Fibroblast of skin of right biceps (primary cell): ENCODE results near the gene C14orf119.

Experiments used
- DNase-seq: peaks from one replicate; pipeline ENCODE4 v3.0.0-alpha.2; 2013

C14orf119 gene

DNA sequence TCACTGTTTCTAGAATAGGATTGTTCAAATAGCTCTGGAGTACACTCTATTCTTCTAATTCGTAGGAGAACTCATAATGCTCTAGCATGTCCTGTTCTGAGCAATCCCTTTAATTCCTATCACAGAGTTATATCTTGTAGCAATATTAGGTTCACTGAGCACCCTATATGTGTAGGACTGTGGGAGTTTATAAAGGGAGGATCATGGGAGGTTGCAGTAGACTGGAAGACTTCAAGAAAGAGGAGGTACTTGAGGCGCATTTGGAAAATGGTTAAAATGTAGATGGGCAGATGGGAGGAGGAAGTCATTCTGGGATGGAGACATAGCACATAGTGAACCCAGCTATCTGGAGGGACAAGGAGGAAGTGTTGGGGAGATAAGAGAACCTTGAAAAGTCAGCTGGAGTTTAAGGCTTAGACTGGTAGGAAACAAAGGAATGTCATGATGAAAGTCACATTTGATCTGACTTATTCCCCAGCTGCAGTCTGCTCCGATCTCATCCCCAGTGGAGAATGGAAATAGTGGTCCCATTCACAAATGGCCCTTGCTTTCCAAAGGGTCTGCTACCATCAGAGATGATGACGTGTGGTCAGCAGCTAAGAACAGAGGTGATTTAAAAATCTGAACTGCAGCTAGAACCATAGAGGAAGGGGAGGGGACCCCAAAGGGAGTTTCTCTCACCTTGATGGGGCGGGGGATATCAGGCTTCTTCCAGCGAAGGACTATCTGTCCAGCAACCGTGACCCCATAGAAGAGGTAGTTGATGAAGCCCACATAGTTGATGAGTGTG is 33.9 kb downstream of the C14orf119 start:
- no peak for DNase-seq

DNA sequence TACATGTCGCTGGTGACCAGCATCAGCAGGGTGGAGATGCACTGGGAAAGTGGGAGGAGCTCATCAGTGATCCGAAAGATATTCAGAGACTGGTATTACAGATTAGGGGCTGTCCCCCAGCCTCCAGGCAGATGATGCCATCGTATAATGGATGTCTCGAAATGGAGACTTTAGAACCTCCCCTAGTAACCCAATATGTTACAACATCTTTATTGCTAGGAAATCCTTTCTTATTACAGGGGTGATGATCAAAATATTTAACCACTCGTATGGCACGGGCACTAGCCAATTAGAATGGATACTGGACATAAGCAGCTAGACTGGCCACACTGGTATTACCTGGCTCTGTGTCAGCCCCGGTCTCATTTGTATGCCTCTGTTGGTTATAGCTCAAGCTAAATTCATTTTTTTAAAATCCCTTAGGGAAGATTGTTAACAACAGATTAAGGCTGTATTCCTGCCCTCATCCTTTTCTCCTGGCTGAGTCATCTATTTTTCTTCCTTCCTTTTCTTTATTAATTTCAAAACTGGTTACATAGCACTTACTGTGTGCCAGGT is 34.5 kb downstream of the C14orf119 start:
- DNase-seq, result no peak

DNA sequence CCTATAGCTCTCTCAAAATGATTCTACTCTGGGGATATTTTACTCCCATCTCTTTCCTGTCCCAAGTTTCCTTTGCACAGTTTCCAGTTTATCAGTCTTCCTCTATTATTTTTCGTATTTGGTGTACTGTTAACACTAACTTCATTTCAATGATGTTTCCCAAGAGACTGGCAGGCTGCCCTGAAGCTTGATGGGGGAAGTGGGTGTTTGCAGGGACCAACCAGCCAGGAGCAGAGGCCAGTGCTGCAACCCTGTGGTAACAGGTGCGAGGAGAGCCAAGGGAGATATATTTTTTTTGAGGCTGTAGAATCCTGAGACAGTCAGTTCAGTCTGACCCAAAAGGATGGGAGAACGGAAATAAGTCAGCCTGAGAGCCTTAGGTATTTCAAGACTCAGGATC is 35.6 kb downstream of the C14orf119 start:
- no peak for DNase-seq

DNA sequence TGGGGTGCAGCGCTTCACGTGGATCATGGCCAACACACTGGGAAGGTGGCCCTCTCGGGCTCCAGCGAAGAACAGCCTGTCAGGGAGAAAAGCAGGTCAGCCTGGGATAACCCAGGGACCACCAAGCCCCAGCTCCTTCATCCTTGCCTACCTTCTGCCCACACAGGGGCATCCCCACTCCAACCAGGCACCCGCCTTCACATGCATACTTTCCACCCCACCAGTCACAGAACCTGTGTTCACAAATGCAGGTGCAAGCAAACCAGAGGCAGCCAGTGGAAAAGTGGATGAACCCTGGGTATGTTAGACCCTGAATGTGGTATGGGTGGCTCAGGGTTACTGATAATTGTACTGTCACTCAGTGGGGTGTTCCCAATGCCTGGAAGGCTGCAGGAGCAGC is 36.2 kb downstream of the C14orf119 start:
- no peak for DNase-seq

DNA sequence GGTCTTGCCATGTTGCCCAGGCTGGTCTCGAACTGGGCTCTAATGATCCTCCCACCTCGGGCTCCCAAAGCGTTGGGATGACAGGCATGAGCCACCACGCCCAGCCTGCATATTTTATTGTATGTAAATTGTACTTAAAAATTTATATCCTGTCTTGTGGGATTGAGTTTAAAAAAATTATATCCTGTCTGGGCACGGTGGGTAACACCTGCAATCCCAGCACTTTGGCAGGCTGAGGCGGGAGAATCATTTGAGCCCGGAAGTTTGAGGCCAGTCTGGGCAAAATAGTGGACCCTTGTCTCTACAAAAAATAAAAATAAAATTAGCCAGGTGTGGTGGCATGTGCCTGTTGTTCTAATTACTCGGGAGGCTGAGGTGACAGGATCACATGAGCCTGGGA is 37.7 kb downstream of the C14orf119 start:
- no peak for DNase-seq

DNA sequence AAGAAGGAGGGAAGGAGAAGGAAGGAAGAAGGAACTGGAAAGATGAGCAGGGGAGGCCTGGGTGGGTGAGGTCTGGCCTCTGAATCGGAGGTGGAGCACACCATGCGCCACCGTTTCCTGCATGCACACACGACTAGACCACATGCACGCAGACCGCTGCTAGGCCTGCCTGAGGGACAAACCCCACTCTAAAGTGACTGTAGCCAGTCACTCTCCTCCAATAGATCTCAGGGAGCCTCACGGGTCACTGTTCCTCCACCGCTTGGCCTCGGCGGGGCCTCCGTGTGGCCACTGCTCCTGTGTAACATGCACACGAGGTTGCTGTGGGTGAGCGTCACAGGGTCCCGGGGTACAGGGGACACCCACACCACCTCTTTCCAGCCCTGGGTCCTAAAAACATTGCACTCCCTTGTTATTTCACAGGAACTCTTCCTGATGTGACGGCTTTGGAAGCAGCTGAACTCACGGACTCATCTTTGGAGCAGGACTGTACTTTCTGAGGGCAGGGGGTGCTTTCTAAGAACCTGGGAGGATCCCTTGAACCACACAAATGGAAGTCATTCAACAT is 41.3 kb downstream of the C14orf119 start:
- no peak for DNase-seq

DNA sequence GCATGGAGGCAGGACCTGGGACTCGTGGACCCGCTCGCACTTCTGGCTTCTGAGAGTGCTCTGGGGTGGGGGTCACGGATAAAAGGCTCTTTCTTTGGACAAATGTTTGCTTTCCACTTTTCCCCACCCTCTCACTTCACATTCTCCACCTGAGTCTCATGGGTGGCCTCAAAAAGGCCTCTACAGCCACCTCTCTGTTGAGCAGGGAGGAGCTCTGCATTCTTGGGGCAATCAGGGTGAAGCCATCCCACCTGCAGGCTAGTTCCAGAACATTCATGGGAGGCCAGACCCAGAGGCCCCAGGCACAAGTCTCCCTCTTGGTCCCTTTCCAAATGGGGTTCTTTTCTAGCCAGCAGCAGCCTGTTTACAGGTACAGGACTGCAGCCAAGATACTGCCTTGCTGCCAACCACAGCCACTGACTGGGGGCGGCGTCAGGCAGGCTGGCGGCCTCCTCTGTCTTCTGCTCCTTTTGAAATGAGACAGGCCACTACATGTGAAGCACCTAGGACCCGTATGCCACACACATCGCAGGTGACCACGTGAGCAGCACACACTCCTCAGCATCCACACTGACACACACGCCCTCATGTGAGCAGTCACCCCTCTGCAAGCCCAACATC is 42.0 kb downstream of the C14orf119 start:
- no peak for DNase-seq

DNA sequence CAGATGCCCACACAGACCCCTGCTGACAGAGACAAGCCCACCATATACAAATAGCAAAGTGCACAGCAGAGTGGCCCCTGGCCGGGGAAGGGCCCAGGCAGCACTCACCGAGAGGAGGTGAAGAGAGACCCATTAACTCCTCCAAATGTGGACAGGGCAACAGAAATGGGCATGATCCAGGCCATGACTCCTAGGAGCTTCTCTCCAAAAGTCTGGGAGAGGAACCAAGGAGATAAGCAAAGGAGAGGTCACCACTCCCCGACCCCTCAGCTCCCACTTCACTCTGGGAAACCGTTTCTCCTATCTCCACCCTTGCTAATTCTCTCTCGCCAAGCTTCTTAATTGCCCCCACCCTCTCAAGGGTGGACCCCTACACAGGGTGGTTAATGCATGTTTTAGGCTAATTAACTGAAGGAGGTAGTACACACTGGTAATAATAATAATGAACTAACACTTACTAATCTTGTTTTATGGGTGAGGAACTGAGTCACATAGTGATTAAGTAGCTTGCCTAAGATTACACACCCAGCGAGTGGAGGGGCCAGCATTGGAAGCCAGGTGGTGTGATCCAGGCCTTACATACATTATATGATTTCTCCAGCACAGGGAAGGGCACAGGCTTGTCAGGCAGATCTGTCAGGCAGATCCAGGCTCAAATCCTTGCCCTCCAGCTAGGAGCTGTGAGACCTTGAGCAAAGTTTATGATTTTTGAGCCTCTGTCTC is 42.7 kb downstream of the C14orf119 start:
- DNase-seq, result no peak

DNA sequence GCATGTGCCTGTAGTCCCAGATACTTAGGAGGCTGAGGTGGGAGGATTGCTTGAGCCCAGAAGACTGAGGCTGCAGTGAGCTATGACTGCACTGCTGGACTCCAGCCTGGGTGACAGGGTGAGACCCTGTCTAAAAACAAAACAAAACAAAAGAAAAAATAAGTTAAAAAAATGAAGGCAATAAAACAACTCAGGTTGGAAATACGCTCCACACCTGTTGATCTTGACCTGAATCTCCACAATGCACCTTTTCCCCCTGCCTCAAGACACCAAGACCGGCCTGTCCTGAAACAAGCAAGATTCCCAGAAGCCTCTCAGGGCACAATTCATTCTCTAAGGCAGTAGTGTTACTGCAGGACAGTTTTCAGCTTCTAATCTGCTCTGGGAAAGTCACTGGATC is 44.6 kb downstream of the C14orf119 start:
- no peak for DNase-seq

DNA sequence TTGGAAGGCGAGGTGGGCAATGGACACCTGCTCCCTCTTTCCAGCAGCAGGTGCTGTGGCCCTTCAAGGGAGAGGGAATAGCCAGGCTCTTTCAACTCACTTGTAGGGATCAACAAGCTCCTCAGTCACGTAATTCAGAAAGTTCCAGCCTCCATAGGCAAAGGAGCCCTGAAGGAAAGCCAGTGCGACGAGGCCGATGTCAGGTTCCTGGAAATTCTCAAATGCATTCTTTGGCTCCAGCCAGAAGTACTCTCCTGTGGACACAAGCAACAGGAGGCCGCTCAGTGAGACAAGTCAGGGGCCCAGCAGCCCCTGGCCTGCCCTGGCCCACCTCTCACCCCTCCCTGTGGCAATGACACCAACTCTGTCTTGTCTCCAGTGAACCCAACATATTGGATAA is 45.1 kb downstream of the C14orf119 start:
- no peak for DNase-seq

DNA sequence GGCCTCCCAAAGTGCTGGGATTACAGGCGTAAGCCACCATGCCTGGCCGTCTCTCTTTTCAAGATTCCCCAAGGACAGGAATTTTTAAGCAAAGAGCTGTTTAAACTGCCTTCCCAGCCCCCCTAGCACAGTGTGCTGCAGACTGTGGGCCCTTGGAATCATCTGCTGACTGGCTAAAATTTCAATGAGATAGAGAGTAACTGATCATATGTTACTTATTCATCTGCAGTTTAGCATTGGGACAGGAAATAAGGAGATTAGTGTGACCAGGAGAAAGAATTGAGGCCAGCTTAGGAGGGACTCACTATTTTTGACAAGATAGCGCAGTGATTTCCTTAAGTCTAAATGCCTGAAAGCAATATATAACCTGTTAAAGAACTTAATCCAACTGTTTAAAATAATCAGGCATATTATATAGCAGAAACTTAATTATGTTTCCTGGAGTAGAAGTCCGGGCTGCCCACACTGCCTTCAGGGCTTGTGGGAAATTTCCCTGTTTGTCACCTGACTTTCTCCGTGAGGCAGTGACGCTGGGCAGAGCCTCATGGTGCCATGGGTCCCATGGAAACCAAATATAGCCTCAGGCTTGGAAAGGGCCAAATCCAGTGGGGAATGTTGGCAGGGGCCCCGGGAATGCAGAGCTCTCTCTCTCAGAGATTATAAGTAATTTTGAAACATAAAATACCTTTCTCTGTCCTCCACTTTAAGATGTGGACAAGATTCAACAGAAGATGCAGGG is 46.6 kb downstream of the C14orf119 start:
- no peak for DNase-seq

DNA sequence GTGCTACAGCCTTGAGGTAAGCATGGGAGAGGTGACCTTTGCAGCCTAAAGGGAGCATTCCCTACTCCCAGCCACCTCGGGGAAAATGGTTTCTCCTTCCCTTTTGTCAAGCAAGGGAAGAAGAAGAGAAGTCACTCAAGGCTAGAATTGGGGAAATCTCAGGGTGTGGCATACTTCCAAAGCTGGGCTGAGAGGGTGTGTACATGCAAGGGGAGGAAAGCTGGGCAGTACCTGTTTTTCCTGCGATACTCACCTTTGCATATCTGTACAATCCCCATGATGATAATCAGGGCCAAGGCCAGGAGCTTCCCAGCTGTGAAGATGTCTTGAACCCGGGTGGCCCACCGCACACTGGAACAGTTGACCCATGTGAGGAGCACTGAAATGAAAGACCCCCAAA is 47.5 kb downstream of the C14orf119 start:
- DNase-seq, result no peak

DNA sequence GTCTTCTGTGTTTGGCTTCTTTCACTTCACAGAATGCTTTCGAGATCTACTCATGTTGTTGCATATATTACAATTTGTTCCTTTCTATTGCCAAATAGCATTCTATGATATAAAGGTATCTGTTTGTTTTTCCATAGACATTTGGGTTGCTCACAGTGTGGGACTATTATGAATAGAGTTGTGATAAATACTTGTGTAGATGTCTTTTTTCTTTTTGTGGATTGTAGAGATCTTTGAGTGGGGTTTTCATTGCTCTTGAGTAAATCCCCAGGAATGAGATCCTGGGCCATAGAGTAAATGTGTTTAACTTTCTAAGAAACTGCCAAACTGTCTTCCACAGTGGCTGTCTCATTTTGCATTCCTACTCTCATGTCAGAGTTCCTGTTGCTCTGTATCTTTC is 48.6 kb downstream of the C14orf119 start:
- no peak for DNase-seq

DNA sequence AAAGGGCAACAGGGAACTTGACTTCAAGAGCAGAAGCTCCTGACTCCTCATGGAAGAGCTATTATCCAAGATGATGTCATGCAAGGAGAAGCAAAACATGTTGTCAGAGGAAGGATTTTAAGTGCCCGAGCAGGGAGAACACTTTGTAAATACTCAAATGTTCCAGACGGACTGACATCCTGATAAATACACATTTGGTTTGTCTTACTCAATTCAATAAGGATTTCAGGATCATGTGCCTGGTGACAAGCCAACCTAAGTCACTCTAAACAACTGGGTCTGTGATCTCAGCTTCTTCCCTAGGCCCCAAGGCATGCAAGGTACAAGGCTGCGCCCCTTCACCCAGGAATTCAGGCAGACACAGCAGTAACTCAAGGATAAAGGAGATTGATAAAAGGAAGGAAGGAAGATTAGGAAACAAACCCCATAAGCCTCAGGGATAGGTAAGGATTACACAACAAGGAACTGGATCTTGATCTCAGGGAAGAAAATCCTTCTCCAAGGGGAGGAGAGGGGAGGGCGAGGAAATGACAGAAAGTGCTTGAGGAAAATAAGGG is 50.6 kb downstream of the C14orf119 start:
- DNase-seq, result no peak

DNA sequence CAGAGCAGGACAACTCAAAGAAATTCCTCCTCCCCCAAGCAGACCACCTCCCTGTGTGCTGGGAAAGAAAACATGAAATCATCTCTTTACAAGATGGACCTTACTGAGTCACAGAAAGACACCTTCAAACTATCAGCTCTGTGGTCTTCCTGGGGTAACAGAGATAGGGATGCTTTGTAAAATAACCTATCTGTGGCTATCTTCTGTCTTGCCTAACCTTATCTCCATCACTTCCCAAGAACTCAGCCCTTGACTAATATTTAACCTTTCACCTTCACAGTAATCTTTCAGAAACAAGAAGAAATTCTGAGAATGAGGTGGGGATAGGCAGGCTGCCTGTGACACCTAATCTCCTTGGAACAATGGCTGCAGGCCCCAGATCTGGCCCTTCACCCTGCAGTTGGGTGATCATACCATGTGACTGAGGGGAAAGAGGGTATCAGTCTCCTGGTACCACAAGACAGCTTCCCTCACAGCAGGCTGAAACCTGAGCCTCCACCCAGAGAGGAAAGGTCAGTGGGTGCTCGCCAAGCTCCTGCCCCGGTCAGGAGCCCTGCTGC is 51.1 kb downstream of the C14orf119 start:
- no peak for DNase-seq

DNA sequence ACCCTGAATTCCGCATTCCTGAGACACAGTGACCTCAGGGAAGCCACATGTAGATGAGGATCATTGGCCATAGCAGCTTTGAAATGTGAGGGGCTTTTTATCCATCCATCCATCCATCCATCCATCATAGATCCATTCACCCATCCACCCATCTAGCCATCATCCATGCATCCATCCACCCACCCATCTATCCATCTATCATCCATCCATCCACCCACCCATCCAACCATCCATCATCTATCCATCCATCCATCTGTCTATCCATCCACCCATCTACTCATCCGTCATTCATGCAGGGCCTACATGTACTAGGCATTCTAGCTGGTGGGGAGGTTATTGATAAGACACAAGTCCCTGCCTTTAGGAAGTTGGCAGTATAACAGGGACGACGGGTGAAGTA is 51.7 kb downstream of the C14orf119 start:
- DNase-seq, result no peak

DNA sequence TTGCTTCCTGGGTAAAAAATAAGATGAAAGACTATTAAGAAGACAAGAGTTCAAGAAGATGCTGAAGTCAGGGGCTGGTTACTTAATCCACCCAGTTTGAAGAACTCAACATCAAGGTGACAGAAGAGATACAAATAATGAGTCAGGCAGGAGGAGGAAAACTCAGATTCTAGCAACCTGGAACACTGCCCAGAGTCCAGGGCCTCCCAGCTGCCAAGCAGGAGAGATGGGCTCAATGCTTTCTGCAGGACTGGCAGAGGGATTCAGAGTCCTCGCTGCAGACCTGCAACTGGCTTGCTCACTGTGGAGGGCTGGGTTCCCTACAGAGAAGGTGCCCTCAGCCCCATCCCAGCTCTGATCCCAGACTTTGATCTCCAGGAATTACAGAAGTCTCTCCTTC is 52.4 kb downstream of the C14orf119 start:
- DNase-seq, result peak; percentile 61

DNA sequence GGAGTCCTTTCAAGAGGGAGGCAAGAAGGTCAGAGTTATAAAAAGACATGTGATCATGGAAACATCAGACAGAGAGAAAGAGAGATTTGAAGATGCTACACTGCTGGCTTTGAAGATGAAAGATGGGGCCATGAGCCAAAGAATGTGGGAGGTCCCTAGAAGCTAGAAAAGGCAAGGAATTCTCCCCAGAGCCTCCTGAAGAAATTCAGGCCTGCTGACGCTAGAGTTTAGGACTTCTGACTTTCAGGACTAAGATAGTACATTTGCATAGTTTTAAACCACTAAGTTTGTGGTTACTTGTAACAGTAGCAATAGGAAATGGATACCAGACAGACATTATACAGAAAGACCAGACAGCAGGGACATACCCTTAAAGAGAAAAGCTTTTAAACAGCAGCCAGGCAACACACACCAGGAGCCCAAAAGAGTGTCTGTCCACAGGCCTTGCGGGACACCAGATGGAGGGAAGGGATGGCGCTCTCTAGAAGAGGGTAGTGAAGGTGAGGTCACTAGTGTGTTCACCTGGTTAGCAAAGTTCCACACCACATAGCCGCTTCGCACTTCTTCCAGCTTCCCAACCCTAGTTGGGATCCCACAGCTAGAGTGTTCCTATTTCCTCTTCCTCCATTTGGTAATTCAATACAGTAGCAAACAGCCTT is 53.4 kb downstream of the C14orf119 start:
- DNase-seq, result peak; percentile 45

DNA sequence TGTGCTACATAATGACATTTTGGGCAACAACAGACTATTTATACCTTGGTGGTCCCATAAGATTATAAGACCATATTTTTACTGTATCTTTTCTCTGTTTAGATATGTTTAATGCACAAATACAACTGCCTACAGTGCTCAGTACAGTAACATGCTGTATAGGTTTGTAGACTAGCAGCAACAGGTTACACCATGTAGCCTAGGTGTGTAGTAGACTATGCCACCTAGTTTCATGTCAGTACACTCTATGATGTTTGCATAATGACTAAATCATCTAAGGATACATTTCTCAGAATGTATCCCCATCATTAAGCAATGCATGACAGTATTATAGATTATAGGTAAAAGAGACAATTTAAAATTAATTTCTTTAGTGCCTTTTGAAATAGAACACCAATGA is 54.4 kb downstream of the C14orf119 start:
- no peak for DNase-seq
